Bronchial epithelial cell (primary cell): Measurements from ENCODE around the gene RSPO1. TPM values are rescaled to one million over a fixed set of nuclear protein-coding genes. Genes with fewer than 3 reads are reported as not detected.

Experiments used
- DNase-seq: peaks from one replicate; pipeline ENCODE4 v3.0.0-alpha.2; 2010; ENCODE audit warnings: low read depth
- FAIRE-seq: peaks from 2 replicates; lab custom pipeline; 2011; peaks lifted over from hg19 to GRCh38; lab: Jason Lieb, UNC
- H3K27me3 ChIP-seq: 2 replicates; pipeline ENCODE4 v1.5.1; 2011; ENCODE audit warnings: low read length; ENCODE audit not compliant: control insufficient read depth, insufficient read depth
- H3K36me3 ChIP-seq: 2 replicates; pipeline ENCODE4 v1.5.1; 2011; ENCODE audit warnings: low read length; ENCODE audit not compliant: control insufficient read depth, insufficient read depth
- H3K4me3 ChIP-seq: 2 replicates; pipeline ENCODE4 v1.5.1; 2011; ENCODE audit warnings: mild to moderate bottlenecking, low read depth, low read length, control low read depth
- CTCF ChIP-seq: IDR thresholded peaks from 2 replicates; pipeline ENCODE4 v1.5.1; 2011; ENCODE audit warnings: mild to moderate bottlenecking, moderate library complexity, low read length, control low read depth, inconsistent platforms; ENCODE audit not compliant: insufficient read depth, severe bottlenecking
- total RNA-seq: library from RNA; depleted of rRNA; stranded (reverse); fragments of >200 nt; gene quantifications from 2 replicates; pipeline ENCODE4 v1.2.1, GENCODE V29; 2014

RSPO1 gene
- total RNA-seq, 1 donor from 2014 or later, result not detected

GRCh38 chr1:37641059-37641458 is 6.4 kb upstream of the RSPO1 start:
- no peak for TF ChIP-seq CTCF
- FAIRE-seq, result no peak
- H3K27me3 ChIP-seq, result peaks cover 5% of the 10 kb centered on the region
- H3K36me3 ChIP-seq, result no peaks in the 10 kb centered on the region
- no peak for DNase-seq
- no peak overlapping the region for H3K4me3 ChIP-seq

GRCh38 chr1:37636435-37636834 is 1.7 kb upstream of the RSPO1 start:
- Histone ChIP-seq H3K36me3 (no peaks in the 10 kb centered on the region), H3K27me3 (peaks cover 37% of the 10 kb centered on the region), H3K4me3 (no peak overlapping the region)
- no peak for FAIRE-seq
- TF ChIP-seq CTCF, result no peak
- no peak for DNase-seq

GRCh38 chr1:37634992-37635902 is 555 bp upstream of the RSPO1 start:
- Histone ChIP-seq H3K27me3 (peaks cover 44% of the 10 kb centered on the region), H3K36me3 (no peaks in the 10 kb centered on the region), H3K4me3 (no peak overlapping the region)
- DNase-seq, result no peak
- TF ChIP-seq CTCF, result no peak
- FAIRE-seq, result no peak

- H3K4me3 ChIP-seq, result no peak overlapping the region
- no peak for TF ChIP-seq CTCF
- FAIRE-seq (no peak), DNase-seq (no peak)
- H3K36me3 ChIP-seq, result no peaks in the 10 kb centered on the region
- H3K27me3 ChIP-seq, result peaks cover 49% of the 10 kb centered on the region
Observed at GRCh38 chr1:37633938-37634243, 801 bp downstream of the RSPO1 start.

GRCh38 chr1:37633040-37633937 is 1.4 kb downstream of the RSPO1 start:
- no peak for DNase-seq
- FAIRE-seq, result no peak
- TF ChIP-seq CTCF, result no peak
- H3K36me3 ChIP-seq, result no peaks in the 10 kb centered on the region
- no peak overlapping the region for H3K4me3 ChIP-seq
- H3K27me3 ChIP-seq, result peaks cover 52% of the 10 kb centered on the region
